Lower leg skin (tissue), 4 donors: ENCODE results near the gene GINS1. TPM values are rescaled to one million over a fixed set of nuclear protein-coding genes. Genes with fewer than 3 reads are reported as not detected.

ENCODE experiments used
- DNase-seq, 2 donors: peaks; one replicate each; pipeline ENCODE4 v3.0.0-alpha.2; 2019; ENCODE audit warnings: low spot score in 2 of 2
- H3K4me3 ChIP-seq: fragments of 200-600 bp; sonication (generic); 2 replicates; pipeline ENCODE4 v1.5.1; 2017; ENCODE audit warnings: mild to moderate bottlenecking, low read depth; ENCODE audit not compliant: poor library complexity, severe bottlenecking
- POLR2A ChIP-seq, 2 donors: fragments of 450-650 bp; IDR thresholded peaks; one replicate each; pipeline ENCODE4 v1.6.1; 2016 to 2017; ENCODE audit warnings: antibody characterized with exemption in 2 of 2, mild to moderate bottlenecking in 1 of 2, moderate library complexity in 1 of 2
- WGBS, 2 donors: methylation state at CpG; one replicate each; pipeline ENCODE4 v1.1.5; 2018; 5-methylcytosine and 5-hydroxymethylcytosine counted together
- intact Hi-C: fragments of 100-400 bp; cut with DNase I; formaldehyde crosslinking; loops from one replicate; pipeline ENCODE4 v1.15.0; 2023; ENCODE audit warnings: low total_unique reads
- total RNA-seq, 4 donors: library from RNA; depleted of rRNA; stranded (reverse); fragments of >200 nt; gene quantifications; one replicate each; pipeline ENCODE4 v1.1.0, GENCODE V29; 2016
- TF ChIP-seq, protein P1 (sequence below), 3 donors: fragments of 450-650 bp; IDR thresholded peaks; one replicate each; pipeline ENCODE4 v1.5.1; 2016; ENCODE audit warnings: antibody characterized with exemption in 3 of 3, mild to moderate bottlenecking in 3 of 3, moderate library complexity in 2 of 3

The GINS1 gene
- total RNA-seq, 4 donors from 2014 or later: 0.63 to 2.8 (median 1.4) TPM

GRCh38 chr20:25466846-25467245, 59.4 kb downstream of the GINS1 start:
- 83 to 91% methylated on average over 6 to 7 of the region's 7 CpGs for WGBS, 2 donors
- intact Hi-C loops: no loop called here
- no peak overlapping the region for H3K4me3 ChIP-seq
- DNase-seq: no peak
- no peak for TF ChIP-seq POLR2A (IDR thresholded peaks at IDR 0.05)
- TF ChIP-seq, protein P1, sequence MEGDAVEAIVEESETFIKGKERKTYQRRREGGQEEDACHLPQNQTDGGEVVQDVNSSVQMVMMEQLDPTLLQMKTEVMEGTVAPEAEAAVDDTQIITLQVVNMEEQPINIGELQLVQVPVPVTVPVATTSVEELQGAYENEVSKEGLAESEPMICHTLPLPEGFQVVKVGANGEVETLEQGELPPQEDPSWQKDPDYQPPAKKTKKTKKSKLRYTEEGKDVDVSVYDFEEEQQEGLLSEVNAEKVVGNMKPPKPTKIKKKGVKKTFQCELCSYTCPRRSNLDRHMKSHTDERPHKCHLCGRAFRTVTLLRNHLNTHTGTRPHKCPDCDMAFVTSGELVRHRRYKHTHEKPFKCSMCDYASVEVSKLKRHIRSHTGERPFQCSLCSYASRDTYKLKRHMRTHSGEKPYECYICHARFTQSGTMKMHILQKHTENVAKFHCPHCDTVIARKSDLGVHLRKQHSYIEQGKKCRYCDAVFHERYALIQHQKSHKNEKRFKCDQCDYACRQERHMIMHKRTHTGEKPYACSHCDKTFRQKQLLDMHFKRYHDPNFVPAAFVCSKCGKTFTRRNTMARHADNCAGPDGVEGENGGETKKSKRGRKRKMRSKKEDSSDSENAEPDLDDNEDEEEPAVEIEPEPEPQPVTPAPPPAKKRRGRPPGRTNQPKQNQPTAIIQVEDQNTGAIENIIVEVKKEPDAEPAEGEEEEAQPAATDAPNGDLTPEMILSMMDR (IDR thresholded peaks at IDR 0.05): no peak

GRCh38 chr20:25467441-25467840, 60.0 kb downstream of the GINS1 start:
- no peak for TF ChIP-seq POLR2A (IDR thresholded peaks at IDR 0.05)
- TF ChIP-seq, protein P1 (IDR thresholded peaks at IDR 0.05): no peak
- no peak for DNase-seq
- H3K4me3 ChIP-seq: no peak overlapping the region
- intact Hi-C loops: no loop called here
- 82 to 91% methylated on average over 8 of the region's 8 CpGs for WGBS, 2 donors

GRCh38 chr20:25468126-25469075, 60.9 kb downstream of the GINS1 start:
- intact Hi-C loops: no loop called here
- 94 to 96% methylated on average over 17 to 18 of the region's 18 CpGs for WGBS, 2 donors
- no peak for TF ChIP-seq POLR2A (IDR thresholded peaks at IDR 0.05)
- TF ChIP-seq, protein P1 (IDR thresholded peaks at IDR 0.05): no peak
- DNase-seq: no peak
- no peak overlapping the region for H3K4me3 ChIP-seq

GRCh38 chr20:25469558-25469957, 62.1 kb downstream of the GINS1 start:
- TF ChIP-seq, protein P1 (IDR thresholded peaks at IDR 0.05): no peak
- no peak for TF ChIP-seq POLR2A (IDR thresholded peaks at IDR 0.05)
- 93% methylated on average over 12 to 13 of the region's 13 CpGs for WGBS, 2 donors
- intact Hi-C loops: no loop called here
- no peak overlapping the region for H3K4me3 ChIP-seq
- no peak for DNase-seq

- no peak overlapping the region for H3K4me3 ChIP-seq
- TF ChIP-seq, protein P1 (IDR thresholded peaks at IDR 0.05): no peak
- TF ChIP-seq POLR2A (IDR thresholded peaks at IDR 0.05): no peak
- WGBS, 2 donors: 72 to 75% methylated on average over 13 of the region's 13 CpGs
- intact Hi-C loops: no loop called here
- DNase-seq: no peak
Observed at GRCh38 chr20:25470045-25470444, 62.6 kb downstream of the GINS1 start.
